Lung (tissue), 12 donors: ENCODE results near the gene NKIRAS2. TPM values are rescaled to one million over a fixed set of nuclear protein-coding genes. Genes with fewer than 3 reads are reported as not detected.

ENCODE experiments used
- ATAC-seq: fragments of 200-7000 bp; cut with Tn5 transposase; one replicate; pipeline ENCODE4 v1.9.1; 2020; ENCODE audit warnings: moderate number of reproducible peaks; ENCODE audit not compliant: insufficient read depth, low FRiP score
- DNase-seq, 3 donors: peaks; one replicate each; pipeline ENCODE4 v3.0.0-alpha.2; 2013 to 2017
- H3K27ac ChIP-seq, 2 donors: one replicate each; pipeline ENCODE4 v1.5.1; 2013; ENCODE audit warnings: mild to moderate bottlenecking in 2 of 2, moderate library complexity in 2 of 2, control low read depth in 1 of 2, inconsistent platforms in 1 of 2, low read depth in 1 of 2, low read length in 1 of 2
- H3K27me3 ChIP-seq, 3 donors: one replicate each; pipeline ENCODE4 v1.5.1; 2013; ENCODE audit warnings: low read length in 2 of 3; ENCODE audit not compliant: control insufficient read depth in 3 of 3, insufficient read depth in 3 of 3
- H3K36me3 ChIP-seq, 4 donors: one replicate each; pipeline ENCODE4 v1.5.1; 2013; ENCODE audit warnings: low read length in 4 of 4, mild to moderate bottlenecking in 1 of 4, moderate library complexity in 1 of 4; ENCODE audit not compliant: control insufficient read depth in 4 of 4, insufficient read depth in 4 of 4
- H3K4me1 ChIP-seq, 5 donors: one replicate each; pipeline ENCODE4 v1.5.1; 2013; ENCODE audit warnings: low read length in 5 of 5, mild to moderate bottlenecking in 2 of 5, moderate library complexity in 1 of 5; ENCODE audit not compliant: control insufficient read depth in 5 of 5, insufficient read depth in 5 of 5
- H3K4me3 ChIP-seq: one replicate; pipeline ENCODE4 v1.5.1; 2013; ENCODE audit warnings: mild to moderate bottlenecking, control low read depth, moderate library complexity
- H3K9ac ChIP-seq, 2 donors: one replicate each; pipeline ENCODE4 v1.5.1; 2013; ENCODE audit warnings: low read length in 2 of 2, control low read depth in 1 of 2; ENCODE audit not compliant: insufficient read depth in 1 of 2
- H3K9me3 ChIP-seq, 4 donors: one replicate each; pipeline ENCODE4 v1.5.1; 2013; ENCODE audit warnings: low read length in 3 of 4, mild to moderate bottlenecking in 1 of 4, moderate library complexity in 1 of 4; ENCODE audit not compliant: control insufficient read depth in 4 of 4, insufficient read depth in 3 of 4
- CTCF ChIP-seq: IDR thresholded peaks from 2 replicates; pipeline ENCODE4 v1.5.1; 2012; ENCODE audit warnings: mild to moderate bottlenecking; ENCODE audit errors: control extremely low read depth, extremely low read depth
- WGBS, 2 donors: extraction: QIAGEN DNeasy Blood & Tissue Kit; methylation state at CpG; one replicate each; pipeline ENCODE4 v1.1.7; 2013; 5-methylcytosine and 5-hydroxymethylcytosine counted together
- polyA plus RNA-seq, 2 donors: library from polyadenylated mRNA; stranded (reverse); fragments of 200-250 nt; gene quantifications; one replicate each; pipeline ENCODE4 v1.2.1, GENCODE V29; 2013
- total RNA-seq, 2 donors: library from RNA; depleted of rRNA in 1 of 2; stranded (reverse); fragments of >200 nt in 1 of 2; gene quantifications; one replicate each; pipeline ENCODE4 v1.2.1, GENCODE V29; 2014 to 2021
- donor health status: control.
- donor health status: control.
- donor health status: Bipolar disorder and iron deficiency.
- donor health status: healthy.
- donor health status: DM: yes; HTN: yes; CAD: no.

The NKIRAS2 gene
- total and polyA plus RNA-seq, 4 donors, result 29.2 to 44.2 (median 32.3) TPM

- no peak for ATAC-seq
- no peak for TF ChIP-seq CTCF
- H3K4me3 ChIP-seq, result no peak overlapping the region
- H3K27me3 ChIP-seq, result no peaks in the 10 kb centered on the region
- DNase-seq, result peak in 1 of 3 donors; percentile 46
- no peak overlapping the region for H3K9ac ChIP-seq
- H3K36me3 ChIP-seq, result peaks cover 32 to 58% (median 42%) of the 10 kb centered on the region in 4 donors
- H3K9me3 ChIP-seq, result no peaks in the 10 kb centered on the region
- peaks cover 0 to 11% (median 0%) of the 10 kb centered on the region in 5 donors for H3K4me1 ChIP-seq
- WGBS, 2 donors, result 80 to 89% methylated on average over 4 of the region's 4 CpGs
- H3K27ac ChIP-seq, result peak overlapping the region in 1 of 2 donors; percentile 37
Observed at GRCh38 chr17:41977991-41978390, 41.9 kb upstream of the NKIRAS2 start.

GRCh38 chr17:41982026-41982760 lies 37.7 kb upstream of the NKIRAS2 start:
- Histone ChIP-seq H3K4me3 (no peak overlapping the region), H3K36me3 (peaks cover 19 to 47% (median 31%) of the 10 kb centered on the region in 4 donors), H3K27me3 (no peaks in the 10 kb centered on the region), H3K9me3 (no peaks in the 10 kb centered on the region), H3K9ac (no peak overlapping the region), H3K4me1 (peaks cover 0 to 6% (median 0%) of the 10 kb centered on the region in 5 donors), H3K27ac (no peak overlapping the region)
- WGBS, 2 donors, result 95% methylated on average over 14 of the region's 14 CpGs
- DNase-seq (no peak), ATAC-seq (no peak)
- no peak for TF ChIP-seq CTCF

GRCh38 chr17:41984454-41984853 lies 35.4 kb upstream of the NKIRAS2 start:
- no peak overlapping the region for H3K27ac ChIP-seq
- 94 to 96% methylated on average over 8 of the region's 8 CpGs for WGBS, 2 donors

More at GRCh38 chr17:41984454-41984853, 35.4 kb upstream of the NKIRAS2 start:
- ATAC-seq (no peak), DNase-seq (no peak)
- TF ChIP-seq CTCF, result no peak
- Histone ChIP-seq H3K36me3 (peaks cover 30 to 55% (median 42%) of the 10 kb centered on the region in 4 donors), H3K9ac (no peak overlapping the region), H3K4me1 (peaks cover 0 to 2% (median 0%) of the 10 kb centered on the region in 5 donors), H3K4me3 (no peak overlapping the region), H3K27me3 (no peaks in the 10 kb centered on the region), H3K9me3 (no peaks in the 10 kb centered on the region)
